Measurements from ENCODE around the gene NECAB2. TPM values are rescaled to one million over a fixed set of nuclear protein-coding genes. Genes with fewer than 3 reads are reported as not detected.

NECAB2 gene
- total RNA-seq, 1 donor, result 0.72 TPM

DNA sequence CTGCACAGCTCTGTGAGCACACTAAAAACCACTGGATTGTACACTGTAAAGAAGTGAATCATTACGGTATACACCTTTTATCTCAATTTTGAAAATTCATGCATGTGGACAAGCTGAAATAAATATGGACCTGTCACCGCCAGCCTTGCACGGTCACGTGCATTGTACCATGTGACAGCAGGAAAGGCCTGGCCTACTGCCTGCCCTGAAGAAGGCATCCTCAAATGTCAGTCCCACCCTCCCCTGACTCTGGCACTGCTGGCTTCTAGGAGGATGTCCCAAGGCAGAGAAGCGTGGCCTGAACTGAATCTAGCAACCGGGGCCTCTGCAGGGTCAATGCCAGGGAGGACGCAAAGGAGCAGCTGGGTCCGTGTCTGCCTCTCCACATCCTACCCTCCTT, 39.9 kb downstream of the NECAB2 start:
- no peaks in the 10 kb centered on the region for H3K9me3 ChIP-seq (ENCODE audit: low read depth, low read length)
- no peaks in the 10 kb centered on the region for H4K20me1 ChIP-seq (ENCODE audit: insufficient read depth, low read length)
- no peaks in the 10 kb centered on the region for H3K36me3 ChIP-seq (ENCODE audit: insufficient read depth, low read length)
- no peak overlapping the region for H3K27ac ChIP-seq (ENCODE audit: low read depth, low read length)
- DNase-seq (ENCODE audit: insufficient read length, low spot score, missing footprints), result no peak
- no peak overlapping the region for H3K4me3 ChIP-seq (ENCODE audit: insufficient read depth, low read length)
- TF ChIP-seq, protein P1, sequence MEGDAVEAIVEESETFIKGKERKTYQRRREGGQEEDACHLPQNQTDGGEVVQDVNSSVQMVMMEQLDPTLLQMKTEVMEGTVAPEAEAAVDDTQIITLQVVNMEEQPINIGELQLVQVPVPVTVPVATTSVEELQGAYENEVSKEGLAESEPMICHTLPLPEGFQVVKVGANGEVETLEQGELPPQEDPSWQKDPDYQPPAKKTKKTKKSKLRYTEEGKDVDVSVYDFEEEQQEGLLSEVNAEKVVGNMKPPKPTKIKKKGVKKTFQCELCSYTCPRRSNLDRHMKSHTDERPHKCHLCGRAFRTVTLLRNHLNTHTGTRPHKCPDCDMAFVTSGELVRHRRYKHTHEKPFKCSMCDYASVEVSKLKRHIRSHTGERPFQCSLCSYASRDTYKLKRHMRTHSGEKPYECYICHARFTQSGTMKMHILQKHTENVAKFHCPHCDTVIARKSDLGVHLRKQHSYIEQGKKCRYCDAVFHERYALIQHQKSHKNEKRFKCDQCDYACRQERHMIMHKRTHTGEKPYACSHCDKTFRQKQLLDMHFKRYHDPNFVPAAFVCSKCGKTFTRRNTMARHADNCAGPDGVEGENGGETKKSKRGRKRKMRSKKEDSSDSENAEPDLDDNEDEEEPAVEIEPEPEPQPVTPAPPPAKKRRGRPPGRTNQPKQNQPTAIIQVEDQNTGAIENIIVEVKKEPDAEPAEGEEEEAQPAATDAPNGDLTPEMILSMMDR (IDR thresholded peaks at IDR 0.05; ENCODE audit: extremely low read depth, low read depth, low read length), result no peak
- H3K4me1 ChIP-seq (ENCODE audit: insufficient read depth, low read length), result no peaks in the 10 kb centered on the region
- no peak overlapping the region for H2AFZ ChIP-seq (ENCODE audit: low read length)
- H3K4me2 ChIP-seq (ENCODE audit: insufficient read depth, low read length), result no peak overlapping the region
- H3K27me3 ChIP-seq (ENCODE audit: insufficient read depth, low read length), result peaks cover 10% of the 10 kb centered on the region
- no peaks in the 10 kb centered on the region for H3K79me2 ChIP-seq (ENCODE audit: insufficient read depth, low read length)

DNA sequence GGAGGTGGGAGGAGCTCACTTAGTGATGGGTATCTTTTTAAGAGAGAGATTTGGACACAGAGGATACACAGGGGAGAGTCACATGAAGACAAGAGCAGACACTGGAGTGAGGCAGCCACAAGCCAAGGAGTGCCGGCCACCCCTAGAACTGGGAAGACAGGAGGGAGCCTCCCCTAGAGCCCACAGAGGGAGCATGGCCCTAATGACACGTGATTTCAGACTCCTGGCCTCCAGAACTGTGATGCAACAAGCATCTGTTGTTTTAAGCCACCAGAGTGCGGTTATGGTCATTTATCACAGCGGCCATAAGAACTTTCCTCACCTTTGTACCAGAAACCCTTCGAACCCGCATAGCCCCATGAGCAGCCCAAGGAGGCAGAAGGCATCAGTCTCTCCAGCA, 41.2 kb downstream of the NECAB2 start:
- no peak overlapping the region for H3K4me2 ChIP-seq (ENCODE audit: insufficient read depth, low read length)
- no peaks in the 10 kb centered on the region for H3K36me3 ChIP-seq (ENCODE audit: insufficient read depth, low read length)
- H3K79me2 ChIP-seq (ENCODE audit: insufficient read depth, low read length), result no peaks in the 10 kb centered on the region
- DNase-seq (ENCODE audit: insufficient read length, low spot score, missing footprints), result no peak
- no peak overlapping the region for H3K4me3 ChIP-seq (ENCODE audit: insufficient read depth, low read length)
- H3K27ac ChIP-seq (ENCODE audit: low read depth, low read length), result no peak overlapping the region
- no peaks in the 10 kb centered on the region for H4K20me1 ChIP-seq (ENCODE audit: insufficient read depth, low read length)
- H2AFZ ChIP-seq (ENCODE audit: low read length), result no peak overlapping the region
- H3K27me3 ChIP-seq (ENCODE audit: insufficient read depth, low read length), result peaks cover 4% of the 10 kb centered on the region
- TF ChIP-seq, protein P1 (IDR thresholded peaks at IDR 0.05; ENCODE audit: extremely low read depth, low read depth, low read length), result no peak
- H3K9me3 ChIP-seq (ENCODE audit: low read depth, low read length), result no peaks in the 10 kb centered on the region
- H3K4me1 ChIP-seq (ENCODE audit: insufficient read depth, low read length), result no peaks in the 10 kb centered on the region

DNA sequence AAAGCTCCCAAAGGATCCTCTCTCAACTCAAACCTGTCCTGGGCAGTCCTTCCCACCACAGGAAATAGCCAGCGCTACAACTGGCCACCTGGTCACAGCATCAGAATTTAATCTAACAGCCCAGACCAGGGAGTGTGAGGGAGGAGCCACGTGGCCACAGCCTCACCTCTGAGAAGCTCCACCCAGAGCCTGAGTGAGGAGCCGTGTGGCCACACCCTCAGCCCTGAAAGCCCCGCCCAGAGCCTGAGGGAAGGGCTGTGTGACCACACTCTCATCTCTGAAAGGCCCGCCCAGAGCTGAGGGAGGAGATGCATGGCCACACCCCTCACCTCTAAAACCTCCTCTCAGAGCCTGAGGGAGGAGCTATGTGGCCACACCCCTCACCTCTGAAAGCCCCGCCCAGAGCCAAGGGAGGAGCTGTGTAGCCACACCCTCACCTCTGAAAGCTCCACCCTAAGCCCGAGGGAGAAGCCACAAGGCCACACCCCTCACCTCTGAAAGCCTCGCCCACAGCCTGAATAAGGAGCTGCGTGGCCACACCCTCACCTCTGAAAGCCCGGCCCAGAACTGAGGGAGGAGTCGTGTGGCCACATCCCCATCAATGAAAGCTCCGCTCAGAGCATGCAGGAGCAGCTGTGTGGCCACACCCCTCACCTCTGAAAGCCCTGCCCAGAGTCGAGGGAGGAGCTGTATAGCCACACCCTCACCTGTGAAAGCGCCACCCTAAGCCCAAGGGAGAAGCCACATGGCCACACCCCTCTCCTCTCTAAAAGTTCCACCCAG, 45.9 kb downstream of the NECAB2 start:
- Histone ChIP-seq H4K20me1 (ENCODE audit: insufficient read depth, low read length) (no peaks in the 10 kb centered on the region), H3K9me3 (ENCODE audit: low read depth, low read length) (no peaks in the 10 kb centered on the region), H3K4me3 (ENCODE audit: insufficient read depth, low read length) (no peak overlapping the region), H3K27me3 (ENCODE audit: insufficient read depth, low read length) (peaks cover 3% of the 10 kb centered on the region), H3K4me2 (ENCODE audit: insufficient read depth, low read length) (no peak overlapping the region), H3K36me3 (ENCODE audit: insufficient read depth, low read length) (no peaks in the 10 kb centered on the region), H3K27ac (ENCODE audit: low read depth, low read length) (no peak overlapping the region), H2AFZ (ENCODE audit: low read length) (no peak overlapping the region), H3K4me1 (ENCODE audit: insufficient read depth, low read length) (no peaks in the 10 kb centered on the region), H3K79me2 (ENCODE audit: insufficient read depth, low read length) (no peaks in the 10 kb centered on the region)
- DNase-seq (ENCODE audit: insufficient read length, low spot score, missing footprints), result peak; percentile 77
- TF ChIP-seq, protein P1 (IDR thresholded peaks at IDR 0.05; ENCODE audit: extremely low read depth, low read depth, low read length), result no peak

GRCh38 chr16:84014570-84015327, 46.7 kb downstream of the NECAB2 start:
- no peak overlapping the region for H2AFZ ChIP-seq (ENCODE audit: low read length)
- H3K27ac ChIP-seq (ENCODE audit: low read depth, low read length), result no peak overlapping the region
- H3K4me1 ChIP-seq (ENCODE audit: insufficient read depth, low read length), result no peaks in the 10 kb centered on the region
- no peaks in the 10 kb centered on the region for H3K9me3 ChIP-seq (ENCODE audit: low read depth, low read length)
- no peak for DNase-seq (ENCODE audit: insufficient read length, low spot score, missing footprints)
- H3K27me3 ChIP-seq (ENCODE audit: insufficient read depth, low read length), result no peaks in the 10 kb centered on the region
- H4K20me1 ChIP-seq (ENCODE audit: insufficient read depth, low read length), result no peaks in the 10 kb centered on the region
- no peaks in the 10 kb centered on the region for H3K79me2 ChIP-seq (ENCODE audit: insufficient read depth, low read length)
- TF ChIP-seq, protein P1 (IDR thresholded peaks at IDR 0.05; ENCODE audit: extremely low read depth, low read depth, low read length), result no peak
- H3K36me3 ChIP-seq (ENCODE audit: insufficient read depth, low read length), result no peaks in the 10 kb centered on the region
- H3K4me2 ChIP-seq (ENCODE audit: insufficient read depth, low read length), result no peak overlapping the region
- no peak overlapping the region for H3K4me3 ChIP-seq (ENCODE audit: insufficient read depth, low read length)

All from osteoblast (primary cell).